ENCODE measurements around the gene CNTRL. TPM values are rescaled to one million over a fixed set of nuclear protein-coding genes. Genes with fewer than 3 reads are reported as not detected.
"Not testable (repeated sequence)": the region's sequence is repeated elsewhere in the genome, so short reads cannot be mapped to it uniquely, and the experiment has no call there.

Gene CNTRL
- total and polyA plus RNA-seq, 12 donors, result 2.5 to 7.5 (median 4.2) TPM

GRCh38 chr9:121085661-121086060 is 10.9 kb downstream of the CNTRL start:
- intact Hi-C loops (cut with DNase I), result no loop called here
- Histone ChIP-seq H3K27me3 (no peaks in the 10 kb centered on the region), H3K36me3 (peaks cover 0 to 68% (median 6%) of the 10 kb centered on the region in 9 donors), H3K9me3 (no peaks in the 10 kb centered on the region), H3K27ac (no peak overlapping the region), H3K4me3 (no peak overlapping the region), H3K4me1 (peaks cover 0 to 11% (median 0%) of the 10 kb centered on the region in 9 donors)
- 91 to 100% methylated on average over 1 of the region's 1 CpG for WGBS, 2 donors
- DNase-seq, result no peak
- TF ChIP-seq CTCF (IDR thresholded peaks at IDR 0.05), result no peak
- no peak for ATAC-seq

- Histone ChIP-seq H3K36me3 (peaks cover 0 to 64% (median 6%) of the 10 kb centered on the region in 9 donors), H3K9me3 (no peaks in the 10 kb centered on the region), H3K4me1 (peaks cover 0 to 11% (median 0%) of the 10 kb centered on the region in 9 donors), H3K27me3 (no peaks in the 10 kb centered on the region), H3K27ac (no peak overlapping the region), H3K4me3 (no peak overlapping the region)
- ATAC-seq (no peak), DNase-seq (no peak)
- intact Hi-C loops (cut with DNase I), result no loop called here
- WGBS, 2 donors, result 88 to 92% methylated on average over 3 of the region's 3 CpGs
- TF ChIP-seq CTCF (IDR thresholded peaks at IDR 0.05), result no peak
Observed at GRCh38 chr9:121088576-121088975, 13.8 kb downstream of the CNTRL start.

DNA sequence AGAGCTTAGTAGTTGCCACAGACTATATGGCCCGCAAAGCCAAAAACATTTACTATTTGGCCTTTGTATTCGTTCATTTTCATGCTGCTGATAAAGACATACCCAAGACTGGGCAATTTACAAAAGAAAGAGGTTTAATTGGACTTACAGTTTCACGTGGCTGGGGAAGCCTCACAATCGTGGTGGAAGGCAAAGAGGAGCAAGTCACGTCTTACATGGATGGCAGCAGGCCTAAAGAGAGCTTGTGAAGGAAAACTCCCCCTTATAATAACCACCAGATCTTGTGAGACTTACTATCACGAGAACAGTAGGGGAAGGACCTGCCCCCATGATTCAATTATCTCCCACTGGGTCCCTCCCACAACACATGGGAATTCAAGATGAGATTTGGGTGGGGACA is 16.0 kb downstream of the CNTRL start:
- WGBS, 2 donors, result 88 to 90% methylated on average over 6 of the region's 6 CpGs
- H3K9me3 ChIP-seq; intact Hi-C loops (cut with DNase I); DNase-seq; ATAC-seq; H3K27me3 ChIP-seq; H3K27ac ChIP-seq; H3K4me3 ChIP-seq: not testable (repeated sequence)
- Histone ChIP-seq H3K36me3 (peaks cover 0 to 64% (median 6%) of the 10 kb centered on the region in 9 donors), H3K4me1 (peaks cover 0 to 11% (median 0%) of the 10 kb centered on the region in 9 donors)

DNA sequence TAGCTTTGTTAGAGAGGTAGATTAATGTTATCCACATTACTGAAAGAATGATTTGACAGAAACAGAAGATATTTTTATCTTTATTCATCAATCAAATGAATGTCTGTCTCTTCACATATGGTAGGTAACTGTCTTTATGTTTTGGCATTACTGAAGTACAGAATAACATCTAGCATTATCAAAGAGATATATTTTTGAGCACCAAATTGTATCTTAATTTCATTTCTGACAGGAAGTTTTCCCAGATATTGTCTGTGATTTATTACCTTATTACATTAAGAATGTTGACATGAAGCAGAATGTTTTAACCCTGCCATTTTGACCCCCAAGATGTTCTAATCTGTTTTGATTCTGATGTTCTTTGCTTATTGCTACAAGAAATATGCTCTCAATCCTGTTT is 20.3 kb downstream of the CNTRL start:
- Histone ChIP-seq H3K9me3 (no peaks in the 10 kb centered on the region), H3K27me3 (no peaks in the 10 kb centered on the region), H3K4me1 (no peaks in the 10 kb centered on the region), H3K27ac (no peak overlapping the region), H3K36me3 (peaks cover 0 to 91% (median 9%) of the 10 kb centered on the region in 9 donors), H3K4me3 (no peak overlapping the region)
- intact Hi-C loops (cut with DNase I), result no loop called here
- DNase-seq (no peak), ATAC-seq (no peak)
- no peak for TF ChIP-seq CTCF (IDR thresholded peaks at IDR 0.05)

- intact Hi-C loops (cut with DNase I), result no loop called here
- H3K4me1 ChIP-seq, result no peaks in the 10 kb centered on the region
- DNase-seq (no peak), ATAC-seq (no peak)
- H3K4me3 ChIP-seq, result no peak overlapping the region
- H3K27ac ChIP-seq, result no peak overlapping the region
- WGBS, 2 donors, result 72 to 78% methylated on average over 5 of the region's 5 CpGs
- TF ChIP-seq CTCF (IDR thresholded peaks at IDR 0.05), result no peak
- H3K9me3 ChIP-seq, result peaks cover 0 to 9% (median 0%) of the 10 kb centered on the region in 11 donors
- H3K27me3 ChIP-seq, result no peaks in the 10 kb centered on the region
- H3K36me3 ChIP-seq, result peaks cover 0 to 61% (median 9%) of the 10 kb centered on the region in 9 donors
Observed at GRCh38 chr9:121098567-121099198, 23.9 kb downstream of the CNTRL start.

DNA sequence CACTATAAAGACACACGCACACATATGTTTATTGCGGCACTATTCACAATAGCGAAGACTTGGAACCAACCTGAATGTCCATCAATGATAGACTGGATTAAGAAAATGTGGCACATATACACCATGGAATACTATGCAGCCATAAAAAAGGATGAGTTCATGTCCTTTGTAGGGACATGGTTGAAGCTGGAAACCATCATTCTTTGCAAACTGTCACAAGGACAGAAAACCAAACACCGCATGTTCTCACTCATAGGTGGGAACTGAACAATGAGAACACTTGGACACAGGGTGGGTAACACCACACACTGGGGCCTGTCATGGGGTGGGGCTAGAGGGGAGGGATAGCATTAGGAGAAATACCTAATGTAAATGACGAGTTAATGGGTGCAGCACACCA is 29.3 kb downstream of the CNTRL start:
- H3K27me3 ChIP-seq; ATAC-seq; DNase-seq; intact Hi-C loops (cut with DNase I); H3K4me3 ChIP-seq; H3K27ac ChIP-seq: not testable (repeated sequence)
- 96 to 100% methylated on average over 5 of the region's 5 CpGs for WGBS, 2 donors
- Histone ChIP-seq H3K36me3 (peaks cover 0 to 10% (median 2%) of the 10 kb centered on the region in 9 donors), H3K9me3 (peaks cover 0 to 14% (median 0%) of the 10 kb centered on the region in 11 donors), H3K4me1 (peaks cover 0 to 29% (median 0%) of the 10 kb centered on the region in 9 donors)

Measured in heart right ventricle (tissue), 16 donors.